Caki2 (cell line): ENCODE measurements around the gene CEP164. TPM values are rescaled to one million over a fixed set of nuclear protein-coding genes. Genes with fewer than 3 reads are reported as not detected.

Source experiments
- DNase-seq: peaks from one replicate; pipeline ENCODE4 v3.0.0-alpha.2; 2015; ENCODE audit warnings: low read depth
- in situ Hi-C: cut with HindIII; loops from 2 replicates; pipeline ENCODE4 v1.10.0; 2016; ENCODE audit warnings: low sequenced_read_pairs, low pct_unique_long_range_greater_than_20kb, mixed read lengths
- total RNA-seq: library from RNA; depleted of rRNA; stranded (reverse); fragments of >200 nt; shearing (Covaris generic); gene quantifications from 2 replicates; pipeline ENCODE4 v1.2.3, GENCODE V29; 2014; ENCODE audit warnings: low replicate concordance; rRNA removed

CEP164 gene
- total RNA-seq, 1 experiment from 2014 or later: 7.9 TPM

DNA sequence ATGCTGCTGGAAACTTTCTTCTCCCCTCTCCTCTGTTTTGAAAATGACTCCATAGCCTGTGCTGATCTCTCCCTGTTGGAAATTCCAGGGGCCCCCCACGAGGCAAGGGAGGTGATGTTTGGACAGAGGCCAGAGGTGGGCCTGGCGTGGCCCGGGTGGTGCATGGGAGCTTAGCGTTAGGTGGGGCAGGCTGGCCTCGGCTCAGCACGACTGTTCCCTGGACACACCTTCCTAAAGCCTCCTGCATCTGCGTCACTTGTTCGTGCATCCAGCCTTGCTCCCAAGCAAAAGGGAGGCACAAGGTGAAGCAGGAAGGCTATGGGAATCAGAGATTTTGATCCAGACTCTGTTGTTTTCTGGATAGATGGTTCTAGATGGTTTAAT is 135.2 kb downstream of the CEP164 start:
- DNase-seq: no peak
- in situ Hi-C loops: no loop called here

Other genes with a start within 250 kb of the CEP164 start
- gene SIK3, start 229.4 kb upstream of the CEP164 start, total RNA-seq: 4.6 and 5.6 TPM in 2 replicates
- gene PAFAH1B2, start 183.6 kb upstream of the CEP164 start, total RNA-seq: 74.9 and 82.8 TPM in 2 replicates
- gene SIDT2, start 149.1 kb upstream of the CEP164 start, total RNA-seq: 11.8 and 24.1 TPM in 2 replicates
- 0.54 and 0.72 TPM in 2 replicates for gene TAGLN, start 128.5 kb upstream of the CEP164 start, total RNA-seq
- 10.5 and 26.7 TPM in 2 replicates for gene PCSK7, start 95.8 kb upstream of the CEP164 start, total RNA-seq
- gene RNF214, start 95.2 kb upstream of the CEP164 start, total RNA-seq: 1.7 and 4.0 TPM in 2 replicates
- 0.64 and 2.0 TPM in 2 replicates for gene BACE1-AS, start 36.5 kb upstream of the CEP164 start, total RNA-seq
- 4.5 and 7.4 TPM in 2 replicates for gene BACE1, start 11.6 kb upstream of the CEP164 start, total RNA-seq